OCI-LY7 (cell line): ENCODE measurements around the gene PRICKLE2.

ENCODE experiments used
- CTCF ChIP-seq: fragments of 200-600 bp; sonication (generic); conservative IDR thresholded peaks from 2 replicates; pipeline ENCODE4 v1.5.1; 2014; ENCODE audit warnings: mild to moderate bottlenecking, antibody characterized with exemption, low read length, moderate library complexity, mixed read lengths
- EZH2phosphoT487 ChIP-seq: fragments of 200-600 bp; sonication (generic); IDR thresholded peaks from 2 replicates; pipeline ENCODE4 v1.6.1; 2018; ENCODE audit warnings: low read depth, borderline replicate concordance, mild to moderate bottlenecking, mixed run types, antibody characterized with exemption, low read length, moderate library complexity, mixed read lengths

DNA sequence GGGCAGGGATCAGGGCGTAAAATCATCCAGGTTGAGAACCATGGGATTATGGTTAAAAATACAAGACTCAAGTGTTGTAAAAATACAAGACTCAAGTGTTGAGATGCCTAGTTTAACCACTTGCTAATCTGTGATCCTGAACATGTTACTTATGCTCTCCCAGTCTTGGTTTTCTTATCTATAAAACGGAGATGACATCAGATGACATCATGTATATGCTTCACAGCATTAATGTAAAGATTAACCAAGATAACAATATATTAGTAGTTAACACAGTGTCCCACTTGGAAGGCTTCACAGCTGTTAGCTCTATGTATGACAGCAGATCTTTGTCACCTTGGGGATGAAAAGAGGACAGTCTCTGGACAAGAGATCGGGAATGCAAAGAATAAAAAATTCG lies 96.2 kb downstream of the PRICKLE2 start:
- no peak for TF ChIP-seq CTCF
- no peak for TF ChIP-seq EZH2phosphoT487
